Choroid plexus epithelial cell (primary cell): Measurements from ENCODE around the gene KRT3.

Experiments
- DNase-seq: peaks from one replicate; pipeline ENCODE4 v3.0.0-alpha.2; 2010; ENCODE audit warnings: low read depth
- H3K4me3 ChIP-seq: 2 replicates; pipeline ENCODE4 v1.5.1; 2011; ENCODE audit warnings: low read depth, mild to moderate bottlenecking, control low read depth, low read length, moderate library complexity
- CTCF ChIP-seq: conservative IDR thresholded peaks from 2 replicates; pipeline ENCODE4 v1.5.1; 2011; ENCODE audit warnings: low read depth, mild to moderate bottlenecking, control low read depth, inconsistent platforms, low read length, moderate library complexity

Gene KRT3

GRCh38 chr12:52776913-52777395, 19.0 kb downstream of the KRT3 start, which contains the start of gene KRT76:
Gene KRT76, minus strand, starts transcription at chr12:52777345. Its CDS starts 54 bp downstream, at chr12:52777291.
- no peak within 1 kb of the TSS for H3K4me3 ChIP-seq
- TF ChIP-seq CTCF: no peak
- DNase-seq: no peak

GRCh38 chr12:52776435-52776834, 19.5 kb downstream of the KRT3 start:
- no peak for DNase-seq
- H3K4me3 ChIP-seq: no peak overlapping the region
- no peak for TF ChIP-seq CTCF

GRCh38 chr12:52774629-52775250, 21.2 kb downstream of the KRT3 start:
- DNase-seq: no peak
- H3K4me3 ChIP-seq: no peak overlapping the region
- TF ChIP-seq CTCF: no peak

GRCh38 chr12:52772772-52773171, 23.1 kb downstream of the KRT3 start:
- no peak overlapping the region for H3K4me3 ChIP-seq
- TF ChIP-seq CTCF: no peak

GRCh38 chr12:52772188-52772587, 23.7 kb downstream of the KRT3 start:
- H3K4me3 ChIP-seq: no peak overlapping the region
- TF ChIP-seq CTCF: no peak
- DNase-seq: peak; percentile 1

More at GRCh38 chr12:52772772-52773171, 23.1 kb downstream of the KRT3 start:
- no peak for DNase-seq

GRCh38 chr12:52771505-52771904, 24.4 kb downstream of the KRT3 start:
- DNase-seq: no peak
- no peak for TF ChIP-seq CTCF
- H3K4me3 ChIP-seq: no peak overlapping the region

- TF ChIP-seq CTCF: no peak
- no peak overlapping the region for H3K4me3 ChIP-seq
- DNase-seq: no peak
Observed at GRCh38 chr12:52771088-52771487, 24.8 kb downstream of the KRT3 start.
